Stromal cell of bone marrow (primary cell): ENCODE measurements around the gene ANKEF1.

ENCODE experiments used
- DNase-seq: peaks from one replicate; pipeline ENCODE4 v3.0.0-alpha.2; 2012; ENCODE audit warnings: low read depth

ANKEF1 gene

GRCh38 chr20:10089871-10090587 is 55.2 kb downstream of the ANKEF1 start:
- no peak for DNase-seq

DNA sequence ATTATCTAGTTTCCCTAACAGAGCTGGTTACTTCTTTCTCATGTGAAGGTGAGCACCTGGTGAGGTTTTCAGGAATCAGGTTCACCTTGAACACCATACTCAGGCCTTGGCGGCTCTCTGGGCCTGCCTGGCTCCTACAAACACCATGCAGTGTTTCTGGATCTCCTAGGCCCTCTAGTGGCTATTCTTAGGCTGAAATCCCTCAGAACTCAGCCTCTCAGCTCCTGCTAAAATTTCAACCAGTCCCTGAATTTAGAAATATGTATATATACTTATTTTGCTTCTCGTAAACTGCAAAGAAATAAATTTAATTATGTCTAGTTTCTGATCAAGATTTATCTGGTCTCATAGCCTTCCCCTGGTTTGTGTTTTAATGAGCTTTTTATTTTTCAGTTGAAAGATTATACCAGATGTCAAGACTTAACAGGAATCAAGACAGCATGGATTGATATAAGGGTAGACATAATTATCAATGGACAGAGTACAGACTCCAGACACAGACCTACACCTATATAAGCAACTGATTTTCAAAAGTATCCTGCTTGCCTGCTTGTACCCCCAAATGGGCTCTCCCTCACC is 55.9 kb downstream of the ANKEF1 start:
- DNase-seq = peak; percentile 43

GRCh38 chr20:10093087-10093591 is 58.4 kb downstream of the ANKEF1 start:
- peak; percentile 33 for DNase-seq

DNA sequence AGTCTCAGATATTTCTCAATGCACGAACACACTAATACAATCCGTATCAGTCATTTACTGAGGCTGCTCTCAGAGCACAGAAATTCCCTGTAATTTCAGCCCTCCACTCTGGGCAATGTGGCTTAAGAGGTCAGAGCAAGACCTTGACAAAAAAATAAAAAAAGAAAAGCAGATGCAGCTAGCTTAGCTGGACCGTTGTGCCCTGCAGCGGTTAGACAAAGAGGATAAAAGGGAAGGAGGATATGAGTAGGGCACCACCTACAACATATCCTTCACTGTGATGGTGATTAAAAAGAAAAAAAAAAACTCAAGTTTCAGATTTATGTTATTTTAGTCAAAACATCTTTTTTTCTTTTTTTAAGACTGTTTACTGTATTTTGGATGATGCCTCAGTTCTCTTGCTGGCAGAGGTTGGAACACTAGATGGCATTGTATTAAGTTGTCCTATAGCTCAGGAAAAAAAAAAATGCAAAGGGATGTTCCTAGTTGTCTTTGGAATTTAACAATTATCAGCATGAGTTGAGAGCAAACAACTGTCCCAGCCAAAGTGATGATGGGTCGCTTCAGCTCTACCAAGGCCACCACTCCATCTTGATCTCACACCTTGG is 59.9 kb downstream of the ANKEF1 start:
- DNase-seq = no peak

- DNase-seq = no peak
Measured at GRCh38 chr20:10096790-10097189, 62.0 kb downstream of the ANKEF1 start.

DNA sequence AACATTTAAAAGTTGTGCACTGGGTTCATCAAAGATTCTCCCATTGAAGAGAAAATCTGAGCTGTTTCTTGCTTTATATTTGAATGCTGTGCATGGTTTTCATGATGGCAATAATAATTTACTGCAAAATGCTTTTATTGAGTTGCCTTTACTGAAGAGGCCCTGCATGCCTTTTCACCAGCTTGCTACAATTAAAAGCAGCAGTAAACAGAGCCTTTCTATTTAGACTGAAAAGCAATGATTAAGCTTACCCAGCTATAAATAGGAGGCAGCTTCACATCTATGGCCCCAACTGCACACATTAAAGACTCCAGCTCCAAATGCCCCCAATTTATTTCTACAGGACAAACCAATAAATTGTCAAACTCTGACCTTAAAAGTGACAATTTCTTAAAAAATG is 70.3 kb downstream of the ANKEF1 start:
- DNase-seq = no peak
